GM12891 (cell line): ENCODE measurements around the gene TNRC6C.
A peak's percentile ranks its signal among the peaks of the same experiment; 100 is the strongest.

Experiments used
- POLR2A ChIP-seq: IDR thresholded peaks from 2 replicates; pipeline ENCODE4 v1.6.1; 2011; ENCODE audit warnings: low read depth, low read length, control low read depth
- POLR2AphosphoS5 ChIP-seq: IDR thresholded peaks from 2 replicates; pipeline ENCODE4 v1.6.1; 2011; ENCODE audit warnings: low read depth, low read length, control low read depth
- SPI1 ChIP-seq: IDR thresholded peaks from 2 replicates; pipeline ENCODE4 v1.6.1; 2011; ENCODE audit warnings: low read depth, low read length, control low read depth
- TAF1 ChIP-seq: IDR thresholded peaks from 2 replicates; pipeline ENCODE4 v1.6.1; 2011; ENCODE audit warnings: low read depth, low read length, control low read depth

- TF ChIP-seq POLR2A (0 out of 2 replicates have a peak, but pooled peaks have one; percentile 38), POLR2AphosphoS5 (no peak), TAF1 (no peak), SPI1 (no peak)
Observed at GRCh38 chr17:78124836-78125137, 166.3 kb downstream of the TNRC6C start.
